GM23248 (cell line): ENCODE data around the gene TSPYL6. TPM values are rescaled to one million over a fixed set of nuclear protein-coding genes. Genes with fewer than 3 reads are reported as not detected.

Experiments
- DNase-seq: peaks from one replicate; pipeline ENCODE4 v3.0.0-alpha.2; 2015
- H2AFZ ChIP-seq: fragments of 200-600 bp; sonication (generic); 2 replicates; pipeline ENCODE4 v1.6.1; 2016; ENCODE audit warnings: antibody characterized with exemption
- H3F3A ChIP-seq: fragments of 200-600 bp; sonication (generic); 2 replicates; pipeline ENCODE4 v1.6.1; 2016; ENCODE audit warnings: mild to moderate bottlenecking, antibody characterized with exemption, mixed run types; ENCODE audit not compliant: insufficient read depth
- H3K27ac ChIP-seq: fragments of 200-600 bp; sonication (generic); 2 replicates; pipeline ENCODE4 v1.5.1; 2016; ENCODE audit warnings: mild to moderate bottlenecking
- H3K27me3 ChIP-seq: fragments of 200-600 bp; sonication (generic); replicated peaks from 2 replicates; pipeline ENCODE4 v1.6.1; 2016; ENCODE audit warnings: mild to moderate bottlenecking; ENCODE audit not compliant: insufficient read depth
- H3K36me3 ChIP-seq: fragments of 200-600 bp; sonication (generic); 2 replicates; pipeline ENCODE4 v1.6.1; 2016; ENCODE audit warnings: low read depth, mild to moderate bottlenecking
- H3K4me1 ChIP-seq: fragments of 200-600 bp; sonication (generic); 2 replicates; pipeline ENCODE4 v1.6.1; 2016; ENCODE audit warnings: mild to moderate bottlenecking; ENCODE audit not compliant: insufficient read depth
- H3K4me2 ChIP-seq: fragments of 200-600 bp; sonication (generic); one replicate; pipeline ENCODE4 v1.6.1; 2016; ENCODE audit warnings: mild to moderate bottlenecking; ENCODE audit not compliant: unreplicated experiment
- H3K4me3 ChIP-seq: fragments of 200-600 bp; sonication (generic); 2 replicates; pipeline ENCODE4 v1.5.1; 2016; ENCODE audit warnings: mild to moderate bottlenecking
- H3K79me2 ChIP-seq: fragments of 200-600 bp; sonication (generic); 2 replicates; pipeline ENCODE4 v1.6.1; 2016; ENCODE audit warnings: mild to moderate bottlenecking; ENCODE audit not compliant: insufficient read depth
- H3K9ac ChIP-seq: fragments of 200-600 bp; sonication (generic); 2 replicates; pipeline ENCODE4 v1.6.1; 2016; ENCODE audit warnings: mild to moderate bottlenecking
- H3K9me2 ChIP-seq: fragments of 200-600 bp; sonication (generic); 2 replicates; pipeline ENCODE4 v1.6.1; 2016; ENCODE audit warnings: mixed run types, mild to moderate bottlenecking, moderate library complexity; ENCODE audit not compliant: insufficient read depth
- H3K9me3 ChIP-seq: fragments of 200-600 bp; sonication (generic); one replicate; pipeline ENCODE4 v1.6.1; 2017; ENCODE audit warnings: low read depth
- H4K20me1 ChIP-seq: fragments of 200-600 bp; sonication (generic); 2 replicates; pipeline ENCODE4 v1.6.0; 2016; ENCODE audit not compliant: insufficient read depth
- EZH2 ChIP-seq: fragments of 200-600 bp; sonication (generic); IDR thresholded peaks from 2 replicates; pipeline ENCODE4 v1.6.1; 2018; ENCODE audit warnings: antibody characterized with exemption, mild to moderate bottlenecking; ENCODE audit not compliant: insufficient read depth, poor library complexity, severe bottlenecking
- EZH2phosphoT487 ChIP-seq: fragments of 200-600 bp; sonication (generic); IDR thresholded peaks from 2 replicates; pipeline ENCODE4 v1.6.1; 2018; ENCODE audit warnings: antibody characterized with exemption, moderate library complexity, mild to moderate bottlenecking, low read depth; ENCODE audit not compliant: insufficient read depth
- WGBS, 2 experiments: methylation state at CpG; one replicate each; pipeline ENCODE4 v1.1.6; 2015 to 2017; ENCODE audit warnings: low lambda C conversion rate in 2 of 2, low coverage in 1 of 2; ENCODE audit errors: missing lambda C conversion rate in 2 of 2; 5-methylcytosine and 5-hydroxymethylcytosine counted together
- in situ Hi-C: fragments of 300-500 bp; cut with MboI; formaldehyde crosslinking; loops from 2 replicates; pipeline ENCODE4 v1.15.0; 2020
- polyA plus RNA-seq: library from polyadenylated mRNA; unstranded; fragments of >200 nt; fragmentation: Nextera tagmentation; extraction: Ambion mirVana; gene quantifications from 2 replicates; pipeline ENCODE4 v1.2.1, GENCODE V29; 2016
- total RNA-seq: library from RNA; depleted of rRNA; stranded (reverse); fragments of >200 nt; shearing (Covaris generic); gene quantifications from 2 replicates; pipeline ENCODE4 v1.2.3, GENCODE V29; 2014

Gene TSPYL6
- total and polyA plus RNA-seq, 2 experiments from 2014 or later = not detected

- no peaks in the 10 kb centered on the region for H3F3A ChIP-seq
- no peak for TF ChIP-seq EZH2phosphoT487
- no peak for TF ChIP-seq EZH2
- in situ Hi-C loops = no loop called here
- no peak overlapping the region for H2AFZ ChIP-seq
- no peaks in the 10 kb centered on the region for H4K20me1 ChIP-seq
- H3K36me3 ChIP-seq = no peaks in the 10 kb centered on the region
- H3K4me2 ChIP-seq = no peak overlapping the region
- no peak overlapping the region for H3K27ac ChIP-seq
- H3K9me2 ChIP-seq = no peaks in the 10 kb centered on the region
- no peak for DNase-seq
- no peak overlapping the region for H3K9ac ChIP-seq
- no peaks in the 10 kb centered on the region for H3K27me3 ChIP-seq
- H3K4me1 ChIP-seq = no peaks in the 10 kb centered on the region; the same call in 1 of the 2 replicates
- WGBS, 2 experiments = 90 to 91% methylated on average over 2 of the region's 2 CpGs
- H3K9me3 ChIP-seq = no peaks in the 10 kb centered on the region
- no peak overlapping the region for H3K4me3 ChIP-seq
- no peaks in the 10 kb centered on the region for H3K79me2 ChIP-seq
These were observed 2.1 kb upstream of the TSPYL6 start for GRCh38 chr2:54258166-54258565.

GRCh38 chr2:54255230-54256090 is 569 bp downstream of the TSPYL6 start:
- no peaks in the 10 kb centered on the region for H3K36me3 ChIP-seq
- H3F3A ChIP-seq = no peaks in the 10 kb centered on the region
- H3K27ac ChIP-seq = no peak overlapping the region
- H3K9me3 ChIP-seq = no peaks in the 10 kb centered on the region
- H2AFZ ChIP-seq = no peak overlapping the region
- no peaks in the 10 kb centered on the region for H4K20me1 ChIP-seq
- H3K27me3 ChIP-seq = no peaks in the 10 kb centered on the region
- H3K4me3 ChIP-seq = no peak overlapping the region
- 85 to 90% methylated on average over 36 to 37 of the region's 37 CpGs for WGBS, 2 experiments
- no peak overlapping the region for H3K9ac ChIP-seq
- H3K79me2 ChIP-seq = no peaks in the 10 kb centered on the region
- TF ChIP-seq EZH2 (no peak), EZH2phosphoT487 (no peak)
- in situ Hi-C loops = no loop called here
- DNase-seq = no peak
- no peaks in the 10 kb centered on the region; the same call in 1 of the 2 replicates for H3K4me1 ChIP-seq
- H3K9me2 ChIP-seq = no peaks in the 10 kb centered on the region
- no peak overlapping the region for H3K4me2 ChIP-seq

- H3K4me3 ChIP-seq = no peak overlapping the region
- H3K36me3 ChIP-seq = no peaks in the 10 kb centered on the region
- no peaks in the 10 kb centered on the region for H3F3A ChIP-seq
- no peaks in the 10 kb centered on the region for H4K20me1 ChIP-seq
- no peak overlapping the region for H3K9ac ChIP-seq
- H3K27ac ChIP-seq = no peak overlapping the region
- H3K4me2 ChIP-seq = no peak overlapping the region
- no peaks in the 10 kb centered on the region for H3K9me2 ChIP-seq
- H3K27me3 ChIP-seq = no peaks in the 10 kb centered on the region
- no peaks in the 10 kb centered on the region for H3K9me3 ChIP-seq
- no peaks in the 10 kb centered on the region for H3K79me2 ChIP-seq
- H2AFZ ChIP-seq = no peak overlapping the region
- DNase-seq = no peak
- in situ Hi-C loops = no loop called here
- no peaks in the 10 kb centered on the region; the same call in 1 of the 2 replicates for H3K4me1 ChIP-seq
- TF ChIP-seq EZH2 (no peak), EZH2phosphoT487 (no peak)
These were observed 1.8 kb downstream of the TSPYL6 start for GRCh38 chr2:54254180-54254579.

- no peak overlapping the region for H3K9ac ChIP-seq
- no peak overlapping the region for H3K27ac ChIP-seq
- no peak overlapping the region for H3K4me2 ChIP-seq
- H3K36me3 ChIP-seq = no peaks in the 10 kb centered on the region
- no peaks in the 10 kb centered on the region for H3K9me3 ChIP-seq
- H3K9me2 ChIP-seq = no peaks in the 10 kb centered on the region
- TF ChIP-seq EZH2 (no peak), EZH2phosphoT487 (no peak)
- H3K27me3 ChIP-seq = no peaks in the 10 kb centered on the region
- no peak overlapping the region for H3K4me3 ChIP-seq
- no peaks in the 10 kb centered on the region for H3K79me2 ChIP-seq
- no peak overlapping the region for H2AFZ ChIP-seq
- in situ Hi-C loops = no loop called here
- H4K20me1 ChIP-seq = no peaks in the 10 kb centered on the region
- H3K4me1 ChIP-seq = no peaks in the 10 kb centered on the region
- no peaks in the 10 kb centered on the region for H3F3A ChIP-seq
- DNase-seq = no peak
These were observed 6.4 kb downstream of the TSPYL6 start for GRCh38 chr2:54249629-54250028.
